Neural cell (in vitro differentiated cells): ENCODE results near the gene SSBP2.

Experiments
- CTCF ChIP-seq: fragments of 450-650 bp; IDR thresholded peaks from 2 replicates; pipeline ENCODE4 v1.5.1; 2014; ENCODE audit warnings: antibody characterized with exemption, mild to moderate bottlenecking, moderate library complexity; ENCODE audit not compliant: poor library complexity, severe bottlenecking
- EP300 ChIP-seq: fragments of 450-650 bp; conservative IDR thresholded peaks from 2 replicates; pipeline ENCODE4 v1.6.1; 2014; ENCODE audit warnings: antibody characterized with exemption, mild to moderate bottlenecking, moderate library complexity; ENCODE audit not compliant: poor library complexity, severe bottlenecking
- EZH2 ChIP-seq: fragments of 200-600, 300-800 bp; shearing (Covaris generic), sonication (generic); IDR thresholded peaks from 2 replicates; pipeline ENCODE4 v1.6.1; 2014; ENCODE audit warnings: antibody characterized with exemption, low read length, borderline replicate concordance, mild to moderate bottlenecking; ENCODE audit not compliant: insufficient read depth, poor library complexity, severe bottlenecking
- POLR2AphosphoS5 ChIP-seq: IDR thresholded peaks from 2 replicates; pipeline ENCODE4 v1.6.1; 2012
- RAD21 ChIP-seq: fragments of 450-650 bp; conservative IDR thresholded peaks from 2 replicates; pipeline ENCODE4 v1.6.1; 2014; ENCODE audit warnings: antibody characterized with exemption, mild to moderate bottlenecking, moderate library complexity
- TAF1 ChIP-seq: IDR thresholded peaks from 2 replicates; pipeline ENCODE4 v1.6.1; 2012; ENCODE audit warnings: low read depth

GRCh38 chr5:81779125-81779915 is 28.4 kb upstream of the SSBP2 start:
- TF ChIP-seq CTCF (no peak), TAF1 (no peak), EP300 (no peak), POLR2AphosphoS5 (no peak), EZH2 (no peak), RAD21 (no peak)
